ENCODE results near the gene PPP1R3F. TPM values are rescaled to one million over a fixed set of nuclear protein-coding genes. Genes with fewer than 3 reads are reported as not detected.

Gene PPP1R3F
- total and polyA plus RNA-seq, 9 of the 15 experiments (the other 6 are each of a cell fraction or from before 2014, with no cell fraction given): 0.03 to 0.91 (median 0.43) TPM; not detected in 1

DNA sequence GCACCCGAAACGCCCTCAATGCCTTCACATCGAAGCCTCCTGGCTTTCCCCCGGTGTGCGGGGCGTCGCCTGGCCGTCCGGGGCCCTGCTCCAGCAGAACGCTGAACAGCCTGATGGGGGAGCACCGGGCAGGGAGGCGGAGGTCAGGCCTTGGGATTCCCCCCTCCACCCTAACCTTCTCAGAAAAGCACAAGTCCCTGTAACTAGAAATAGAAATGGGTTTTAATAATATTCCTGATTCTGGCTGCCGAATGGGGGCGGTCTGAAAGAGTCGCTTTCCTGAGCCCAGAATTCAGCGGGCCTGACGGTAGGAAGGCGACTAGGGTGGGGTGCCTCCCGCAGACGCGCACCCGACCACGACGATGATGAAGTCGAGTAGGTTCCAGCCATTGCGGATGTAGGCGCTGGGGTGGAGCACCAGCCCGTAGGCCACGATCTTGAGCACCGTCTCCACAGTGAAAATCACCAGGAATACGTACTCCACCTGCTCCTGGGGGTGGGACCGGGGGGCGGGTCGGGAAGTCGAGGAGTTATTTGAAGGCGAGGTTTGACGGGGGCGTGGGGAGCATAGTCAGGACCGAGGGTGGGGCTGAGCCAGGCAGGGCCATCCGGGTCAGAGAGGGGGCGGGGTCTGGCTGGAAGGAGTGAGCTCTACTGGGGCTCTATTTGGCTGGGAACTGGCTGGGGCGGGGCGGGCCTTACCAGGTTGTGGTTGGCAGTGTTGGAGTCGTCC is 38.9 kb upstream of the PPP1R3F start (continued):
- TF ChIP-seq TCF7L2 (IDR thresholded peaks at IDR 0.05; ENCODE audit: low read depth, low read length) (no peak), EWSR1 (IDR thresholded peaks at IDR 0.05; ENCODE audit: borderline replicate concordance, low read depth, partially characterized antibody) (no peak), LEF1 (IDR thresholded peaks at IDR 0.05) (no peak), PYGO2 (tag; IDR thresholded peaks at IDR 0.05) (no peak), MTA1 (IDR thresholded peaks at IDR 0.05; ENCODE audit: borderline replicate concordance) (no peak), TAF7 (tag; IDR thresholded peaks at IDR 0.05) (no peak), SIN3B (IDR thresholded peaks at IDR 0.05; ENCODE audit: low read depth) (no peak), CBX8 (IDR thresholded peaks at IDR 0.05; ENCODE audit: borderline replicate concordance, extremely low read depth, low read depth, low read length, poor library complexity, severe bottlenecking) (no peak), CHD2 (IDR thresholded peaks at IDR 0.05; ENCODE audit: low read depth, low read length) (no peak), MAFF (IDR thresholded peaks at IDR 0.05; ENCODE audit: low read length) (no peak), OTX1 (CRISPR knock-in tag; IDR thresholded peaks at IDR 0.05) (no peak), NFATC3 (IDR thresholded peaks at IDR 0.05) (no peak), SIN3A (IDR thresholded peaks at IDR 0.05; ENCODE audit: borderline replicate concordance in 2 of 2, control insufficient read depth in 1 of 2, low read depth in 2 of 2, low read length in 2 of 2) (no peak)
- TF ChIP-seq, protein P1, sequence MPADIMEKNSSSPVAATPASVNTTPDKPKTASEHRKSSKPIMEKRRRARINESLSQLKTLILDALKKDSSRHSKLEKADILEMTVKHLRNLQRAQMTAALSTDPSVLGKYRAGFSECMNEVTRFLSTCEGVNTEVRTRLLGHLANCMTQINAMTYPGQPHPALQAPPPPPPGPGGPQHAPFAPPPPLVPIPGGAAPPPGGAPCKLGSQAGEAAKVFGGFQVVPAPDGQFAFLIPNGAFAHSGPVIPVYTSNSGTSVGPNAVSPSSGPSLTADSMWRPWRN (IDR thresholded peaks at IDR 0.05; ENCODE audit: low read depth): no peak
- TF ChIP-seq, protein P2, sequence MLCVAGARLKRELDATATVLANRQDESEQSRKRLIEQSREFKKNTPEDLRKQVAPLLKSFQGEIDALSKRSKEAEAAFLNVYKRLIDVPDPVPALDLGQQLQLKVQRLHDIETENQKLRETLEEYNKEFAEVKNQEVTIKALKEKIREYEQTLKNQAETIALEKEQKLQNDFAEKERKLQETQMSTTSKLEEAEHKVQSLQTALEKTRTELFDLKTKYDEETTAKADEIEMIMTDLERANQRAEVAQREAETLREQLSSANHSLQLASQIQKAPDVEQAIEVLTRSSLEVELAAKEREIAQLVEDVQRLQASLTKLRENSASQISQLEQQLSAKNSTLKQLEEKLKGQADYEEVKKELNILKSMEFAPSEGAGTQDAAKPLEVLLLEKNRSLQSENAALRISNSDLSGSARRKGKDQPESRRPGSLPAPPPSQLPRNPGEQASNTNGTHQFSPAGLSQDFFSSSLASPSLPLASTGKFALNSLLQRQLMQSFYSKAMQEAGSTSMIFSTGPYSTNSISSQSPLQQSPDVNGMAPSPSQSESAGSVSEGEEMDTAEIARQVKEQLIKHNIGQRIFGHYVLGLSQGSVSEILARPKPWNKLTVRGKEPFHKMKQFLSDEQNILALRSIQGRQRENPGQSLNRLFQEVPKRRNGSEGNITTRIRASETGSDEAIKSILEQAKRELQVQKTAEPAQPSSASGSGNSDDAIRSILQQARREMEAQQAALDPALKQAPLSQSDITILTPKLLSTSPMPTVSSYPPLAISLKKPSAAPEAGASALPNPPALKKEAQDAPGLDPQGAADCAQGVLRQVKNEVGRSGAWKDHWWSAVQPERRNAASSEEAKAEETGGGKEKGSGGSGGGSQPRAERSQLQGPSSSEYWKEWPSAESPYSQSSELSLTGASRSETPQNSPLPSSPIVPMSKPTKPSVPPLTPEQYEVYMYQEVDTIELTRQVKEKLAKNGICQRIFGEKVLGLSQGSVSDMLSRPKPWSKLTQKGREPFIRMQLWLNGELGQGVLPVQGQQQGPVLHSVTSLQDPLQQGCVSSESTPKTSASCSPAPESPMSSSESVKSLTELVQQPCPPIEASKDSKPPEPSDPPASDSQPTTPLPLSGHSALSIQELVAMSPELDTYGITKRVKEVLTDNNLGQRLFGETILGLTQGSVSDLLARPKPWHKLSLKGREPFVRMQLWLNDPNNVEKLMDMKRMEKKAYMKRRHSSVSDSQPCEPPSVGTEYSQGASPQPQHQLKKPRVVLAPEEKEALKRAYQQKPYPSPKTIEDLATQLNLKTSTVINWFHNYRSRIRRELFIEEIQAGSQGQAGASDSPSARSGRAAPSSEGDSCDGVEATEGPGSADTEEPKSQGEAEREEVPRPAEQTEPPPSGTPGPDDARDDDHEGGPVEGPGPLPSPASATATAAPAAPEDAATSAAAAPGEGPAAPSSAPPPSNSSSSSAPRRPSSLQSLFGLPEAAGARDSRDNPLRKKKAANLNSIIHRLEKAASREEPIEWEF (CRISPR knock-in tag; IDR thresholded peaks at IDR 0.05): no peak
- TF ChIP-seq, protein P3, sequence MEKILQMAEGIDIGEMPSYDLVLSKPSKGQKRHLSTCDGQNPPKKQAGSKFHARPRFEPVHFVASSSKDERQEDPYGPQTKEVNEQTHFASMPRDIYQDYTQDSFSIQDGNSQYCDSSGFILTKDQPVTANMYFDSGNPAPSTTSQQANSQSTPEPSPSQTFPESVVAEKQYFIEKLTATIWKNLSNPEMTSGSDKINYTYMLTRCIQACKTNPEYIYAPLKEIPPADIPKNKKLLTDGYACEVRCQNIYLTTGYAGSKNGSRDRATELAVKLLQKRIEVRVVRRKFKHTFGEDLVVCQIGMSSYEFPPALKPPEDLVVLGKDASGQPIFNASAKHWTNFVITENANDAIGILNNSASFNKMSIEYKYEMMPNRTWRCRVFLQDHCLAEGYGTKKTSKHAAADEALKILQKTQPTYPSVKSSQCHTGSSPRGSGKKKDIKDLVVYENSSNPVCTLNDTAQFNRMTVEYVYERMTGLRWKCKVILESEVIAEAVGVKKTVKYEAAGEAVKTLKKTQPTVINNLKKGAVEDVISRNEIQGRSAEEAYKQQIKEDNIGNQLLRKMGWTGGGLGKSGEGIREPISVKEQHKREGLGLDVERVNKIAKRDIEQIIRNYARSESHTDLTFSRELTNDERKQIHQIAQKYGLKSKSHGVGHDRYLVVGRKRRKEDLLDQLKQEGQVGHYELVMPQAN (IDR thresholded peaks at IDR 0.05; ENCODE audit: borderline replicate concordance): peak; percentile 50; the same call in 1 of the 2 replicates
- TF ChIP-seq, protein P4, sequence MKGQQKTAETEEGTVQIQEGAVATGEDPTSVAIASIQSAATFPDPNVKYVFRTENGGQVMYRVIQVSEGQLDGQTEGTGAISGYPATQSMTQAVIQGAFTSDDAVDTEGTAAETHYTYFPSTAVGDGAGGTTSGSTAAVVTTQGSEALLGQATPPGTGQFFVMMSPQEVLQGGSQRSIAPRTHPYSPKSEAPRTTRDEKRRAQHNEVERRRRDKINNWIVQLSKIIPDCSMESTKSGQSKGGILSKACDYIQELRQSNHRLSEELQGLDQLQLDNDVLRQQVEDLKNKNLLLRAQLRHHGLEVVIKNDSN (CRISPR knock-in tag; IDR thresholded peaks at IDR 0.05): no peak
- TF ChIP-seq, protein P5, sequence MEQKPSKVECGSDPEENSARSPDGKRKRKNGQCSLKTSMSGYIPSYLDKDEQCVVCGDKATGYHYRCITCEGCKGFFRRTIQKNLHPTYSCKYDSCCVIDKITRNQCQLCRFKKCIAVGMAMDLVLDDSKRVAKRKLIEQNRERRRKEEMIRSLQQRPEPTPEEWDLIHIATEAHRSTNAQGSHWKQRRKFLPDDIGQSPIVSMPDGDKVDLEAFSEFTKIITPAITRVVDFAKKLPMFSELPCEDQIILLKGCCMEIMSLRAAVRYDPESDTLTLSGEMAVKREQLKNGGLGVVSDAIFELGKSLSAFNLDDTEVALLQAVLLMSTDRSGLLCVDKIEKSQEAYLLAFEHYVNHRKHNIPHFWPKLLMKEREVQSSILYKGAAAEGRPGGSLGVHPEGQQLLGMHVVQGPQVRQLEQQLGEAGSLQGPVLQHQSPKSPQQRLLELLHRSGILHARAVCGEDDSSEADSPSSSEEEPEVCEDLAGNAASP (IDR thresholded peaks at IDR 0.05): no peak

Measured in K562 (cell line).